ENCODE results near the gene ST7L.
"Not testable (repeated sequence)": the region's sequence is repeated elsewhere in the genome, so short reads cannot be mapped to it uniquely, and the experiment has no call there.

The ST7L gene

DNA sequence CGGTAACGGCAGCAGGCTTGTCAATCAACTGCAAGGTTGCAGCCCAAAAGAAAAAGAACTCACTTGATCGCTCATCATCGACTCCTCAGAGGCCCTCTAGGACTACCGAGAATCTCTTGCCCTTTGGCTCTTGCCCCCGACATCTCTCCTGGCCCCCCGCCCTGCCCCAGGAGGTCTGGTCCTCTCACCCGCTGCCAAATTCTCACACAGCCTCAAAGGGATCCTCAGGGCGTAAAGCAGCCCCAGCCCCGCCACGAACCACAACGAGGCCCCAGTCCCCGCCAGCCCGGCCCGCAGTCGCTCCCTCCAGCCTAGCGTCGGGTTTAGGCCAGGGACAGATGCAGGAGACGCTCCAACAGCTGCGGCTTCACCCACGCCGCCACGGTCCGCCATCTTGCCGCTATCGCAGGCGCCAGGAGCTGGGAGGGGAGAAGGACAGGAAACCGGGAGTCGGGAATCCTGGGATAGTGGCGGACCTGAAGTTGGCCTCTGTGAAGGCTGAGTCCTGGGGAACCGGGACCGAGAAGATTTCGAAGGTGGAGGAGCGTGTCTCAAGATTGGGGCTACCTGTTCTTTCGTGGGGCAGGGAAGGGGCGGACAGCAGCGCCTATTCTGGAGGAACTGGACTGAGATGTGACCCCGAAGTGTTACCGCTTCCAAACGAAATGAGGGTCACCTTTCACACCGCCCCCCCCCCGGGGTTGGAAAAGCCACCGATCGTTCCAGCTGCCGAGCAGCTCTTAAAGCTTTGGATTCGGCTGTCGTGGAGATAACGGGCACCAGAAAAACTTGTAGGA, at the start of gene ST7L:
Gene ST7L, minus strand, starts transcription at position 421 of the 797 bp plus-strand sequence. Its CDS starts 28 bp downstream, at position 393.
- peak; percentile 66 for DNase-seq

DNA sequence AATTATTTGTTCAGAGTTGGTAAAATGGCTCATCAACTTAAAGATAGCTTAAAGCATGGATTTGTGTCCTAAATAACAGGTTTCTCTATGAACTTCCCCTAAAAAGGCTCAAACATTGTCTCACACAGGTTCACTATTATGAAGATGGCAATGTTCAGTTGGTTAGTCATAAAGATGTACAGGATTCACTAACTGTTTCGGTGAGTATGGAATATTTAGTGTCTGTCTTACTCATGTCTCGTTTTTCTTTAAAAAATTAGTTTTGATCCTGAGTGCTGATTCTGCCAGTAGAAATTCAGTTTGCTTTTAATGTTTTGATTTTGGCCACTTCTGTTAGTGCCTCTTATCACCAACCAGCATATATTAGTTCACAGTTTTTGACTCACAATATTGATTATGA, 48.0 kb upstream of the ST7L start:
- no peak for DNase-seq

DNA sequence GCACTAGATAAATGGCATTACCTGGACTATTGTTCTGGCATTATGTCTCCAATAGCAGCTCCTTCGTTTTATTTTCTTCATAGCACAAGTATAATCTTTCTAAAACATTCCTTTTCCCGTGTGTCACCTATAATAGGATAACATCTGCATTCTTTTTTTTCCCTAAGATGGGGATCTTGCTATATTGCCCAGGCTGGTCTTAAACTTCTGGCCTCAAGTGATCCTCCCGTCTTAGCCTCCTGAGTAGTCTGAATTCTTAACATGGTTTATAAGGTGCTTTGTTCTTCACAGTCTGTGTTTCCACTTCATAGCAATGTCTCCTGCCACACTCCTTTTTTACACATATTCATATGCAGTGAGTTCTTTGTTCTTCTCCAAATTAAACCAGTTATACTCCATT, 46.9 kb upstream of the ST7L start:
- DNase-seq = no peak

DNA sequence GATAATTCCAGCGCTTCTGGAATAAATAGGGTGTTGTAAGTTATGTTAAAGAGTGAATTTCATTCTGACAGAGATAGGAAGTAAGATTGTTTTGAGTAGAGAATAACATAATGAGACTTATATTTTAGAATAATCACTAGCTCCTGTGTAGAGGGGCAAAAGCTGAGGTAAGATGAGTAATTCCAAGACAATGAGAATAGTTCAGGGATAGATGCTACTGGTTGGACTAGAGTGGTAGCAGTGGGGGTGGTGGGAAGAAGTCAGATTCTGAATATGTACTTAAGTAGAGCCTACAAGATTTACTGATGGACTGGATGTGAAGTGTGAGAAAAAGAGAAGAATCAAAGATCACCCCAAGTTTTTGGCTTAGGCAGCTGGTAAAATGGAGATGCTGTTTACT, 32.3 kb upstream of the ST7L start:
- DNase-seq = no peak

GRCh38 chr1:112646225-112646624, 27.3 kb upstream of the ST7L start:
- no peak for DNase-seq

- DNase-seq = no peak
These were observed 24.1 kb upstream of the ST7L start for GRCh38 chr1:112643080-112643479.

DNA sequence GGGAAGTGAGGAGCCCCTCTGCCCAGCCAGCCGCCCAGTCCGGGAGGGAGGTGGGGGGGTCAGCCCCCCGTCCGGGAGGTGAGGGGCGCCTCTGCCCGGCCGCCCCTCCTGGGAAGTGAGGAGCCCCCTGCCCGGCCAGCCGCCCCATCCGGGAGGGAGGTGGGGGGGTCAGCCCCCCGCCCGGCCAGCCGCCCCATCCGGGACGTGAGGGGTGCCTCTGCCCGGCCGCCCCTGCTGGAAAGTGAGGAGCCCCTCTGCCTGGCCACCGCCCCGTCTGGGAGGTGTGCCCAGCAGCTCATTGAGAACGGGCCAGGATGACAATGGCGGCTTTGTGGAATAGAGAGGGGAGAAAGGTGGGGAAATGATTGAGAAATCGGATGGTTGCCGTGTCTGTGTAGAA, 21.5 kb upstream of the ST7L start:
- DNase-seq = not testable (repeated sequence)

- no peak for DNase-seq
These were observed 19.1 kb upstream of the ST7L start for GRCh38 chr1:112638110-112638428.

DNA sequence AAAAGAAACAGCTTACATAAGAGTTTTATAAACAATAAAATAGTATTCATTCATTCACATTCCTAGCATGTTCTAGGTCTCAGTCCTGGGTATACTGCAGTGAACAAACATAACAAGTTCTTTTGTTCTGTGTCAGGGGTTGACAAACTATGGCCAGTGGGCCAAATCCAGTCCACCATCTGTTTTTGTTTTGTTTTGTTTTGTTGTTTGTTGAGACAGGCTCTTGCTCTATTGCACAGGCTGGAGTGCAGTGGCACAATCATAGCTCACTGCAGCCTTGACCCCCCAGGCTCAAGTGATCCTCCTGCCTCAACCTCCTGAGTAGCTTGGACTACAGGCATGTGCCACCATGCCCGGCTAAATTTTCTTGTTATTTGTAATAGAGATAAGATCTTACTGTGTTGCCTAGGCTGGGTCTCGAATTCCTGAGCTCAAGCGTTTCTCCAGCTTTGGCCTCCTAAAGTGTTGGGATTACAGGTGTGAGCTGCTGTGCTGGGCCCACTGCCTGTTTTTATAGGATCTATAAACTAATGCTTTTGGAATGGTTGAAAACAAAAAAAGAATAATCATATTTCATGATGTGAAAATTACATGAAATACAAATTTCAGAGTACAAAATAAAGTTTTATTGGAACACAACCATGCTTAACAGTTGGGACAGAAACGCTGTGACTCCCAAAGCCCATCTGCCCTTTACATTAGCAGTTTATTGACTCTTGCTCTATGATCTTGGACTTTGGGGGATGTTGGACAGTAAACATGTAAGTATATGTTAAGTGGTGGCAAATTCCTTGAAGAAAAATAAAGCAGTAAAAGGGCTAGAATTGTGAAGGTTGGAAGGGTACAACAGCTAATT, 18.5 kb upstream of the ST7L start:
- no peak for DNase-seq

GRCh38 chr1:112636597-112637253, 17.8 kb upstream of the ST7L start:
- DNase-seq = no peak

DNA sequence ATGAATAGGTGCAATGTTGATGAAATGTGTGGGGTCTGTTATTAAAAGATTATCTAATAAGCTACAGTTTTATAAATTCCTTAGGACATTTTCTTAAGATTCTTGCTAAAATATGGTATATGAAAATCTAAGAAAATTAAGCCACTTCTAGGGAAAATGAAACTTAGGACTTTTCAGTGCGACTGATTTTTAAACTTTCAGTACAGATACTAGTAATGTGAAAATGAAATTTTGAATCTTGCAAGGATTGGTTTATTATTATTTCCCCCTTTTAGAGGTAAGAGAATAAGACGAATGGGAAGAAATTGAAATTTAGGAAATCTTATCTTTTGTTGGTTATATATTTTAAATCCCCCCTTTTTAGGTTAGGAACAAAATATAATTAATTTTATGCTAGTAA, 17.1 kb upstream of the ST7L start:
- no peak for DNase-seq

DNA sequence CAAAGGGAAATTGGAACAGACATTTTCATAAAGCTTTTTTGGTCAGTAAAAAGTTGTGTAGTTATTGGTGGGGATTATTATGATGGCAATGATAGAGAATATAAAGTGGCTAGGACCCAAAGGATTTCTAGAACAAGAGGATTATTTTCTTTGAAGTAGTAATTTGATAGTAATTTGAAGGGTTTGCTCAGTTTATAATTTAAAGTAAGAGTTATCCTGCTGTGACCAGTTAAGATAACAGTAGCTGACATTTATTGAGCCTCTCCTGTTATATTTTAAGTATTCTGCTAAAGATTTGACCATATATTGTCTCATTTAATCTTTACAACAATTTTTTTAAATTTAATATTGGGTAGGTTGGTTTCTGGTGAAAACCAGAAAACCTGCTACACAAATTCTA, 15.4 kb upstream of the ST7L start:
- DNase-seq = no peak

- DNase-seq = no peak
These were observed 14.7 kb upstream of the ST7L start for GRCh38 chr1:112633628-112634027.

DNA sequence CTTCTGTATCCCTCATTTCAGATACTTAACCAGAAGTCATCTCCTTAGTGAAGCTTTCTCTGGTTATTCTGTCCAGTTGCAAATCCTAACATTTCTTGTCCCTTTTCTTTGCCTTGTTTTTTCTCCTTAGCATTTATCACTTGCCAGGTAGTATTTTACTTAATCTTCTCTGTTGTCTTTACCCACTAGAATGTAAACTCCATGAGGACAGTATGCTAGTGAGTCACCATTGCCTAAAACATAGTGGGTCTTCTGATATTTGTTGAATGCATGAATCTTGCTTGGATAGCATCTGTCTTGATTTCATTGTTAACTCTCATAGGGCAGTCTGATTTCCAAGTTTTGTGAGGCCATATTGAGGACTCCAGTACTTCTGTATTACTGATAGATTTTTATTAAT, 10.3 kb upstream of the ST7L start:
- DNase-seq = no peak

DNA sequence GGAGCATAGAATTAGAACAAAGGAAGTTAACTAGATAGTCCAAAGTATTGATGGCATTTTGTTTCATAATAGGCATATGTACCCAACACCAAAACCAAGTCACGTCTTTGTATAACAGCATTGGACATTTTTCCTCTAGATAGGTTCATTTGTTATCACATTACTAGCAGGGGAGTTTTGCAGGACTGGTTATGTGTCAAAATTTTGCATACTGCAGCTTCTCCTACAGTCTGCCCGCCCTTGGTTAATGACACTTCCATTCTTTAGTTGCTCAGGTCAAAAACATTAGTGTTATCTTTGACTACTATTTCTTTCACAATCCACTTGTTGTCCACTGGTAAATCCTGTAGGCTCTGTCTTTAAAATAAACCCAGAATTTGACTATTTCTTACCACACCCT, 9.6 kb upstream of the ST7L start:
- DNase-seq = no peak

GRCh38 chr1:112626887-112627286, 7.9 kb upstream of the ST7L start:
- no peak for DNase-seq

DNA sequence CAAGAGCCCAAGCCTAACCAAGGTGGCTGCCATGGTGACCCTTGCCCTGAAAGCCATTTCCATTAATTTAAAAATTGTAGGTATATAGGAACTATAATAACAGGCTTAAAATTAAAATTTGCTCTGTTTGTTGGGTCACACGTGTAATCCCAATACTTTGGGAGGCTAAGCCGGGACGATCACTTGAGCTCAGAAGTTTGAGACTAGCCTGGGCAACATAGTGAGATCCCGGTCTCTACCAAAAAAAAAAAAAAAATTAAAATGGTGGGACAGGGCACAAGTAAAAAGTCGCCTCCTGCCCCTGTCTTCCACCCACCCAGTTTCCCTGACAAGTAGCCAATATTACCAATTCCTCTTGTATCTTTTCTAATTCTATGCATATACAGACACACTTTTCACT, 7.3 kb upstream of the ST7L start:
- no peak for DNase-seq

DNA sequence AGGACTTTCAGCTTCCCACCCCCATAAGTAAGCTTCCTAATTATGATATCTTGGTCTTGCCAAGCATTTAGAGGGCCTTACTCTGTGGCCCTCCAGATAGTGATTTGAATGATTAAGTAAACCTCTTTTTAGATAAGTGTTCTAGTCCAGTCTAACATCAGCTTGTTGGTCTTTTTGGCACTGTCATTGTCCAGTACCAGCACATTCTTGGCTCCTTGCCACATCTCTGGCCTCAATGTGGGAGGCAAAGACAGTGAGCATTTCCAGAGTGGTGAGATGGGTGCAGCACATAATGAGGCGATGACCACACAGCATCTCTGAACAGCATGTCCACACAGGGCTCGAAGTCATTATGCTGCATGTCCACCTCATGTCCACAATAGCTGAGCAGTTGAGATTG, 6.8 kb upstream of the ST7L start:
- no peak for DNase-seq

- not testable (repeated sequence) for DNase-seq
These were observed 5.6 kb upstream of the ST7L start for GRCh38 chr1:112624493-112624892.

GRCh38 chr1:112620377-112620695, 1.4 kb upstream of the ST7L start:
- no peak for DNase-seq

DNA sequence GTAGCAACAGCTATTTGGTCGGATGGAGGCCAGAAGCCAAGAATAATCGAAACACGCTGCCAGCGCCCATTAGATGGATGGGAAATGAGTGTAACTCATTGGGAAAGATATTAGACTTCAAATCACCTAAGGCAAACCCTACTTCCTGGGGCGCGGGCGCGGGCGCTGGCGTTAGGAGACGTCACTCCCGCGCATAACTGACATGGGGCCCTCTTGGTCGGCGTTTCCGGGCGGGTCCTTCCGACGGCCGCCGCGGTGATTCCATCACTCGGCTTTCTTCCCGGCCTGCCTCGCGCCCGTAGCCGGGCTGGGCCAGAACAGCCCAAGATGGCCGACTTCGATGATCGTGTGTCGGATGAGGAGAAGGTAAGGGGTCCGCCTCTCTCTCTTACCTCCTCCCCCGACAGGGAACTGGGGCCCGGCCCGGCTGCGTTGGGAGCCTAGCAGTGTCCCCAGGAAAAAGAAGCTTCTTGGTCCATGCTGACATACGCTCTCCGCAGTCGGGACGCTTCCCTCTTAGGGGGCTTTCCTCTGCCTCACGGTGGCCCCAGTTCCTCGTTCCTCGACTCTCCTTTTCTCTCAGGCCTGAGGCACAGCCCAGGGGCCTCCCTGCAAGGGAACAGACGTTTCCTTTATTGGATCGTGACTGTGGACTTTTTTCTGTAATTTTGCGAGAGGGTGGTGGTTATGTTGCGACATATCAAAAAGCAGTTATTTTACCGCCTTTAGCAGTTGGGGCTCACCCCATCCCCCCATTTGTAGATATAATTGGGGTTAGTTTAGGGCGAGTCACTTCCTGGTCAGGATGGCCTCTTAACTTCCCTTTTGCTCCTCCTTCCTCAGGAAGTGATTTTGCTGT, 806 bp upstream of the ST7L start, which contains the start of gene CAPZA1:
Gene CAPZA1, plus strand, starts transcription at position 315 of the 859 bp plus-strand sequence. Its CDS starts 13 bp downstream, at position 328.
- peak; percentile 94 for DNase-seq

DNA sequence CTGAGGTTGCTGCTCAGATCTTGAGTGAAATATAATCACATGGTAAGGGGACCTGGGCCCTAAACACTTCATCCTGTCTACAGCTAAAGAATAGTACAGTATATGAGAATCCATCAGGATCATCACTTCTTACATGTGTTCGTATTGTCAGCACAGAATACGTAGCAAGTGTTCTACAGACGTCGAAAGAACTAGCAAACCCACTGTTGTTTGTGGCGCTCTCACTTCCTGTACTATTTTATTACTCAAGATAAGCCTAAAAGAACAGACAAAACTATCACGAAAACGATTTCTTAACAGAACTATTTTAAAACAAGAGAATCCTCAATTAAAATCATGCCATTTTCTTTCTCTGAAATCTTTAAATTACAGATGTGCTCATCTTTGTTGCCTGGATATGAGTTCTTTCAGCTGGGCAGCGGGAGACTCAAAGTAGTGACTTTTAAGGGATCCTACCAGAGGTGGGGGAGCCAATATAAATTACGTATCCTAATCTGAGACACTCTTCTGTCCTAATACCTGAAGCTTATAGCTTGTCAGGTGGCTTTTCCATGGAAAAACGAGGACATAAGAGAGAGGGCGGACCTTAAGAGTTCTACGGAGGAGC, 724 bp downstream of the ST7L start:
- peak; percentile 73 for DNase-seq

All from CD4-positive, alpha-beta T cell treated with Interleukin-21 for 1 hour (primary cell).